RPMI8226 (cell line): ENCODE measurements around the gene ETV6.

ENCODE experiments used
- DNase-seq: peaks from one replicate; pipeline ENCODE4 v3.0.0-alpha.2; 2015

ETV6 gene

GRCh38 chr12:11834931-11835330, 185.5 kb downstream of the ETV6 start:
- DNase-seq = no peak

GRCh38 chr12:11836282-11837151, 187.0 kb downstream of the ETV6 start:
- peak; percentile 86 for DNase-seq

GRCh38 chr12:11837216-11837934, 187.9 kb downstream of the ETV6 start:
- DNase-seq = no peak

GRCh38 chr12:11838403-11838802, 188.9 kb downstream of the ETV6 start:
- DNase-seq = no peak

GRCh38 chr12:11839091-11839641, 189.7 kb downstream of the ETV6 start:
- no peak for DNase-seq

- no peak for DNase-seq
Measured at GRCh38 chr12:11840366-11840765, 190.9 kb downstream of the ETV6 start.

- DNase-seq = no peak
Measured at GRCh38 chr12:11846488-11846887, 197.0 kb downstream of the ETV6 start.

GRCh38 chr12:11847539-11847938, 198.1 kb downstream of the ETV6 start:
- DNase-seq = no peak

GRCh38 chr12:11849757-11850504, 200.5 kb downstream of the ETV6 start:
- no peak for DNase-seq

GRCh38 chr12:11853126-11853525, 203.7 kb downstream of the ETV6 start:
- DNase-seq = no peak

GRCh38 chr12:11854011-11854499, 204.6 kb downstream of the ETV6 start:
- no peak for DNase-seq

- no peak for DNase-seq
Measured at GRCh38 chr12:11855983-11856374, 206.5 kb downstream of the ETV6 start.

GRCh38 chr12:11856971-11857370, 207.5 kb downstream of the ETV6 start:
- no peak for DNase-seq

- DNase-seq = no peak
Measured at GRCh38 chr12:11859705-11860425, 210.4 kb downstream of the ETV6 start.

GRCh38 chr12:11861155-11861863, 211.8 kb downstream of the ETV6 start:
- DNase-seq = no peak

- DNase-seq = no peak
Measured at GRCh38 chr12:11861864-11862600, 212.6 kb downstream of the ETV6 start.

GRCh38 chr12:11862798-11863197, 213.3 kb downstream of the ETV6 start:
- no peak for DNase-seq

- no peak for DNase-seq
Measured at GRCh38 chr12:11863478-11863906, 214.0 kb downstream of the ETV6 start.

GRCh38 chr12:11863988-11864387, 214.5 kb downstream of the ETV6 start:
- no peak for DNase-seq

GRCh38 chr12:11865824-11866223, 216.3 kb downstream of the ETV6 start:
- no peak for DNase-seq

- no peak for DNase-seq
Measured at GRCh38 chr12:11868027-11868426, 218.6 kb downstream of the ETV6 start.
